Heart right ventricle (tissue), 16 donors: ENCODE measurements around the gene NSUN6. TPM values are rescaled to one million over a fixed set of nuclear protein-coding genes. Genes with fewer than 3 reads are reported as not detected.

ENCODE experiments used
- ATAC-seq, 8 donors: fragments of 200-7000 bp; cut with Tn5 transposase; one replicate each; pipeline ENCODE4 v1.9.1; 2020; ENCODE audit warnings: mild to moderate bottlenecking in 8 of 8, moderate library complexity in 8 of 8, moderate number of reproducible peaks in 1 of 8
- DNase-seq, 2 donors: peaks; one replicate each; pipeline ENCODE4 v3.0.0-alpha.2; 2020
- H3K27ac ChIP-seq, 10 donors: fragments of 200-600 bp; sonication (generic) in 2 of 10; one replicate each; pipeline versions ENCODE4 v1.5.0 to v1.8.0; 2020 to 2022; ENCODE audit warnings: mild to moderate bottlenecking in 3 of 10
- H3K27me3 ChIP-seq, 7 donors: fragments of 200-600 bp; one replicate each; pipeline ENCODE4 v1.8.0; 2021 to 2022; ENCODE audit warnings: mild to moderate bottlenecking in 2 of 7
- H3K36me3 ChIP-seq, 9 donors: fragments of 200-600 bp; sonication (generic) in 1 of 9; one replicate each; pipeline versions ENCODE4 v1.5.0 to v1.8.0; 2020 to 2022; ENCODE audit warnings: mild to moderate bottlenecking in 2 of 9
- H3K4me1 ChIP-seq, 9 donors: fragments of 200-600 bp; sonication (generic) in 1 of 9; one replicate each; pipeline versions ENCODE4 v1.5.0 to v1.8.0; 2020 to 2022; ENCODE audit warnings: mild to moderate bottlenecking in 4 of 9
- H3K4me3 ChIP-seq, 10 donors: fragments of 200-600 bp; sonication (generic) in 2 of 10; one replicate each; pipeline versions ENCODE4 v1.5.0 to v1.8.0; 2020 to 2022; ENCODE audit warnings: mild to moderate bottlenecking in 7 of 10, moderate library complexity in 2 of 10
- H3K9me3 ChIP-seq, 11 donors: fragments of 200-600 bp in 10 of 11; sonication (generic) in 2 of 11; one replicate each; pipeline versions ENCODE4 v1.5.0 to v1.8.0; 2013 to 2022; ENCODE audit warnings: mild to moderate bottlenecking in 2 of 11, control low read depth in 1 of 11, moderate library complexity in 1 of 11
- WGBS, 2 donors: extraction: QIAGEN DNeasy Blood & Tissue Kit; methylation state at CpG; one replicate each; pipeline ENCODE4 v1.1.7; 2013; ENCODE audit warnings: inconsistent platforms in 1 of 2; 5-methylcytosine and 5-hydroxymethylcytosine counted together
- intact Hi-C, 10 donors: fragments of 100-400 bp; cut with DNase I; formaldehyde crosslinking; loops; one replicate each; pipeline versions ENCODE4 v1.11.1 to v1.14.2; 2022
- polyA plus RNA-seq, 2 donors: library from polyadenylated mRNA; stranded (reverse); fragments of 200-250 nt; gene quantifications; one replicate each; pipeline ENCODE4 v1.2.3, GENCODE V29; 2013
- total RNA-seq, 10 donors: library from RNA; stranded (reverse); fragmentation: NEBNext Ultra II Directional in 3 of 10; extraction: Animal tissue kit (Norgen Biotek cat#: 25700) in 3 of 10; gene quantifications; one replicate each; pipeline versions ENCODE4 v1.2.1 to v1.2.4, GENCODE V29; 2021 to 2023
- TF ChIP-seq, protein P1 (sequence below), 9 donors: fragments of 200-600 bp; sonication (generic) in 2 of 9; IDR thresholded peaks; one replicate each; pipeline versions ENCODE4 v1.5.0 to v1.8.0; 2021 to 2022; ENCODE audit warnings: antibody characterized with exemption in 9 of 9, mild to moderate bottlenecking in 5 of 9, moderate library complexity in 1 of 9
- donor health status: Arrhythmogenic right ventricular cardiomyopathy.
- donor health status: ischemic (EF 13 %, LVEDD 7.1; RV severe dilation, severe dysfunction).
- donor health status: healthy with polysubstance abuse.
- donor health status: DM: no; HTN: yes; CAD: no.
- donor health status: DM: no; HTN: no; CAD: no.
- donor health status: ischemic (EF 25% LVEDD 6.9; RV normal size, moderate dysfunction).
- donor health status: ischemic (EF 25% LVEDD 5.7; RV mildly dilated, moderate dysfunction).
- donor health status: healthy.
- donor health status: DM: yes; HTN: yes; CAD: no.
- donor health status: Ischemic cardiomyopathy.
- donor health status: ischemic (EF 35%, LVEDD 5.7; RV mildly dilated, moderate dysfunction).
- donor health status: nonischemic (EF 11% LVEDD 7.7; RV severe dilation, severe dysfunction).
- donor health status: DM: yes; HTN: yes; CAD: no.
- donor health status: PGD.
- donor health status: ischemic (EF 29% LVEDD 5.4; RV normal size, mild dysfunction).
- donor health status: nonischemic (EF 23%, LVEDD 6.1; RV moderate dilation, normal function).

The NSUN6 gene
- total and polyA plus RNA-seq, 12 donors = 4.9 to 13.5 (median 8.7) TPM

DNA sequence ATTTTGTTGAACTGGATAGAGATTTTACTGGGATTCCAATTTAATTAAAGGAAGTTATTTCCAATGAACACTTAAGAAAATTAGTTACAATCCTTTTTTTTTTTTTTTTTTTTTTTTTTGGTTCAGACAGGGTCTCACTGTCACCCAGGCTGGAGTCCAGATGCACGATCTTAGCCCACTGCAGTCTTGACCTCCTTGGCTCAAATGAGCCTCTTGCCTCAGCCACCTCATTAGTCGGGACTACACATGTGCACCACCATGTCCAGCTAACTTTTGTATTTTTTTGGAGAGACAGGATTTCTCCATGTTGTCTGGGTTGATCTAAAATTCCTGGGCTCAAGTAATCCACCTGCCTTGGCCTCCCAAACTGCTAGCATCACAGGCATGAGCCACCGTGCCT, 5.3 kb upstream of the NSUN6 start:
- Histone ChIP-seq H3K4me3 (no peak overlapping the region), H3K27me3 (no peaks in the 10 kb centered on the region), H3K9me3 (no peaks in the 10 kb centered on the region), H3K27ac (no peak overlapping the region), H3K36me3 (peaks cover 0 to 13% (median 0%) of the 10 kb centered on the region in 9 donors), H3K4me1 (peaks cover 0 to 38% (median 28%) of the 10 kb centered on the region in 9 donors)
- WGBS, 2 donors = 85 to 88% methylated on average over 3 of the region's 3 CpGs
- TF ChIP-seq, protein P1, sequence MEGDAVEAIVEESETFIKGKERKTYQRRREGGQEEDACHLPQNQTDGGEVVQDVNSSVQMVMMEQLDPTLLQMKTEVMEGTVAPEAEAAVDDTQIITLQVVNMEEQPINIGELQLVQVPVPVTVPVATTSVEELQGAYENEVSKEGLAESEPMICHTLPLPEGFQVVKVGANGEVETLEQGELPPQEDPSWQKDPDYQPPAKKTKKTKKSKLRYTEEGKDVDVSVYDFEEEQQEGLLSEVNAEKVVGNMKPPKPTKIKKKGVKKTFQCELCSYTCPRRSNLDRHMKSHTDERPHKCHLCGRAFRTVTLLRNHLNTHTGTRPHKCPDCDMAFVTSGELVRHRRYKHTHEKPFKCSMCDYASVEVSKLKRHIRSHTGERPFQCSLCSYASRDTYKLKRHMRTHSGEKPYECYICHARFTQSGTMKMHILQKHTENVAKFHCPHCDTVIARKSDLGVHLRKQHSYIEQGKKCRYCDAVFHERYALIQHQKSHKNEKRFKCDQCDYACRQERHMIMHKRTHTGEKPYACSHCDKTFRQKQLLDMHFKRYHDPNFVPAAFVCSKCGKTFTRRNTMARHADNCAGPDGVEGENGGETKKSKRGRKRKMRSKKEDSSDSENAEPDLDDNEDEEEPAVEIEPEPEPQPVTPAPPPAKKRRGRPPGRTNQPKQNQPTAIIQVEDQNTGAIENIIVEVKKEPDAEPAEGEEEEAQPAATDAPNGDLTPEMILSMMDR (IDR thresholded peaks at IDR 0.05) = no peak
- ATAC-seq (no peak), DNase-seq (no peak)
- intact Hi-C loops = no loop called here

DNA sequence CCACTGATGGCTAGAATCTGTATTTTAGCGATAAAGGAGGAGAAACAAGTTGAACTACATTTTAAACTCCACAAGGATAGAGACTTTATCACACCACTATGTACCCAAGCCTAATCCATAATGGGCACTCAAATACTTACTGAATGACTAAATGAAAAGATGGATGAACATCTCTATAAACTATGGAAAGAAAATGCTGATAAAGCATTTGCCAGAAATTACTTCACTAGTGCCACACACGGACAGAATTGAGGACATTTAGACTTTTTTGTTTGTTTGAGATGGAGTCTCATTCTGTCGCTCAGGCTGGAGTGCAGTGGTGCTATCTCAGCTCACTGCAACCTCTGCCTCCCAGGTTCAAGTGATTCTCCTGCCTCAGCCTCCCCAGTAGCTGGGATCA, 1.7 kb upstream of the NSUN6 start:
- H3K36me3 ChIP-seq = peaks cover 0 to 17% (median 0%) of the 10 kb centered on the region in 9 donors
- DNase-seq (no peak), ATAC-seq (no peak)
- H3K4me1 ChIP-seq = peaks cover 0 to 44% (median 20%) of the 10 kb centered on the region in 9 donors
- WGBS, 2 donors = 91 to 95% methylated on average over 3 of the region's 3 CpGs
- no peaks in the 10 kb centered on the region for H3K9me3 ChIP-seq
- TF ChIP-seq, protein P1 (IDR thresholded peaks at IDR 0.05) = no peak
- no peak overlapping the region for H3K27ac ChIP-seq
- no peak overlapping the region for H3K4me3 ChIP-seq
- intact Hi-C loops = no loop called here
- H3K27me3 ChIP-seq = no peaks in the 10 kb centered on the region

DNA sequence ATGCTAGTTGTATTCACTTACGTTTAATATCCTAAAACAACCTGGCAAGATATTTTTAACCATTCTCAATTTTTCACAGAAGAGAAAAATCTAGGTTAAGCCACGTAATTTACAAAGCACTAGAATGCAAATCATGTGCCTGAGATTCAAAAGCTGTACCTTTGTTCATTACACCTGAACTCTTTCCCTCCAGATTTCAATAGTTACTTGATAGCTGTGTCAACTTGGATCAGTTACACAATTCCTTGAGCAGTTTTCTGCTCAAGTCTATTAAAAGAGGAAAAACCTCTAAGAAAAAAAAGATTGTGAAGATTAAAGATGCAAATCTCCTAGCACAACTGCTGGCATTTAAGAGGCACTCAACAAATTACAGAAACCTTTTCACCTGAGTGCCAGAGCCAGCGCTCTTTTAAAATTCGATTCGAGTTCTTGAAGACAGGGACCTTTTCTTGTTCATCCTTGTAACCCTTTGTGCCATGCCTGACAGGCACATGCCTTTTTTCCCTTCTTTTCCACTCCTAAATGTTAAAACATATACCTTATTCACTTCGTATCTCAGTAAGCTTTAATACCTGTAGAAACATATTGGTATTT, 886 bp downstream of the NSUN6 start:
- WGBS, 2 donors = 10 to 12% methylated on average over 6 of the region's 6 CpGs

DNA sequence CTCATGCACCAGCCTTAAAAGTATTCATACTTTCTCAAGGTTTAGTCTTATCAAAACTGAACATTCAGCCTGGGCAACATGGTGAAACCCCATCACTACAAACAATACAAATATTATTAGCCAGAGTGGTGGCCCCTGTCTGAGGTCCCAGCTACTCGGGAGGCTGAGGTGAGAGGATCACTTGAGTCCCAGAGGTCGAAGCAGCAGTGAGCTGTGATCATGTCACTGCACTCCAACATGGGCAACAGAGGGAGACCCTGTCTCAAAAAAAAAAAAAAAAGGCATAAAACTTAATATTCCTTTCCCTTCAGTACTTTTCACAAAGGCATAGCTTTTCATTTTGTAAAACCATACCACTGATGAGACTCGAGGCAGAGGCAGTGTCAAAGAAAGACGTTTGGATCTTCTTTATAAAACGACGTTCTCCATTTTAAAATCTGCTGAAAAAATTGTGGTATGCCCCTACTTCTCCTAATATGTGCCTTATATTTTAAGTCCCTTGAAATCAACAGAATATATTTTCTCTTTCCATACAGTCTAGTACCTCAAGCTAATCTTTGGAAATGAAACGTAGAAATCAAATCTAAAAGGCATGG, 1.9 kb downstream of the NSUN6 start:
- peaks cover 0 to 37% (median 20%) of the 10 kb centered on the region in 9 donors for H3K4me1 ChIP-seq
- intact Hi-C loops = no loop called here
- DNase-seq (no peak), ATAC-seq (no peak)
- no peak overlapping the region for H3K27ac ChIP-seq
- WGBS, 2 donors = 77 to 82% methylated on average over 7 of the region's 7 CpGs
- H3K4me3 ChIP-seq = peak overlapping the region in 2 of 10 donors; percentile 65 to 76
- peaks cover 0 to 43% (median 6%) of the 10 kb centered on the region in 9 donors for H3K36me3 ChIP-seq
- TF ChIP-seq, protein P1 (IDR thresholded peaks at IDR 0.05) = no peak
- H3K9me3 ChIP-seq = no peaks in the 10 kb centered on the region
- no peaks in the 10 kb centered on the region for H3K27me3 ChIP-seq

More for the DNA sequence above, 886 bp downstream of the NSUN6 start:
- Histone ChIP-seq H3K27me3 (no peaks in the 10 kb centered on the region), H3K4me3 (peak overlapping the region; percentile 27 to 76 (median 70)), H3K9me3 (no peaks in the 10 kb centered on the region), H3K36me3 (peaks cover 0 to 40% (median 6%) of the 10 kb centered on the region in 9 donors), H3K27ac (peak overlapping the region in 4 of 10 donors; percentile 90 to 96 (median 92)), H3K4me1 (peaks cover 0 to 37% (median 20%) of the 10 kb centered on the region in 9 donors)
- TF ChIP-seq, protein P1 (IDR thresholded peaks at IDR 0.05) = no peak
- intact Hi-C loops = no loop called here
- ATAC-seq = no peak
- DNase-seq = no peak
